ENCODE measurements around the gene JAML.

Gene JAML

DNA sequence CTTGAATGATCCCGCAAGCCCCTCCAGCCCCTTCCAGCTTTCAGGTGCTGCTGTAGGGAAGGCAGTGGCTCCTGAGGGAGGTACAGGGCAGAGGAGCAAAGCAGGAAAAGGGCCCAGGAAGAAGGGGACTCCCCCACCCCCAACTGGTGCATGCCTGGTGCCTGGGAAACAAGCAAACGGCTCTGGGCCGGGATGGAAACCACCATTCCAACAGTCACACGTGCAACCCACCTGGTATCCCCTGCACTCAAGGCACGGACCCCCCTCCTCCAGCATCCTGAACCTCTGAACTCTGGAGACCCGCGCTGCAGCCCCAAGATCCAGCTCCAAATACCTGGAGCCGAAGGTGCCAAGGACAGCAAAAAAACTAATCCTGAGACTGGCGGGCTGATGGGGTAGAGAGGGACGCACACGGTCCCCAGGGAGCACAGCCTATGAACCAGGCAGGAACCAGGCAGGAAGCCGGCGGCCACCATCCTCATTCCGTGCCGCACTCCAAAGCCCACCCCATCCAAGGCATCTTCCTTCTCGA is 72.7 kb downstream of the JAML start:
- H3K4me2 ChIP-seq (ENCODE audit: low read depth, low read length, poor library complexity, severe bottlenecking) = no peak overlapping the region
- no peak overlapping the region for H3K4me3 ChIP-seq (ENCODE audit: low read length, poor library complexity, severe bottlenecking)
- H4K20me1 ChIP-seq (ENCODE audit: insufficient read depth, low read length, poor library complexity, severe bottlenecking) = no peaks in the 10 kb centered on the region

DNA sequence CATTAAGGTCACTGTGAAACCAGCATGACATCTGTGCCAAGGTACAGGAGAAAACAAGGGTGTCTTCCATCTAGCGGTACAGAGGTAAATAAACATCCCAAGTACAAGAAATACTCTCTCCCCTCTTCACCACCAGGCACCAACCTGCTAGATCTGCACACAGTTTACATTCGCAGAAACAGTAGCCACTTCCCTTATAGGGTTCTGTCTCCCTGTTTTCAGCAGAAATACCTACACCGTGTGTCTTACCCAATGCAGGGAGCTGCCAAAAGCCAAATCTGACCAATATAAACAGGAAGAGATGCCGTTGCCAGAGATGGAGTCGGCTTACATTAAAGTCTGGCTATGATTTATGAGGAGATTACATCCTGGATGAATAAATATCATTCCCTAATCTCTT is 73.4 kb downstream of the JAML start:
- H3K36me3 ChIP-seq (ENCODE audit: insufficient read depth, low read length) = no peaks in the 10 kb centered on the region
- H3K9ac ChIP-seq (ENCODE audit: low read depth, low read length, poor library complexity, severe bottlenecking) = no peak overlapping the region
- H3K4me2 ChIP-seq (ENCODE audit: low read depth, low read length, poor library complexity, severe bottlenecking) = no peak overlapping the region
- H3K79me2 ChIP-seq (ENCODE audit: insufficient read depth, low read length) = no peaks in the 10 kb centered on the region
- peaks cover 52% of the 10 kb centered on the region for H3K27me3 ChIP-seq (ENCODE audit: insufficient read depth, low read length, poor library complexity, severe bottlenecking)
- H3K4me1 ChIP-seq (ENCODE audit: insufficient read depth, low read length, poor library complexity, severe bottlenecking) = no peaks in the 10 kb centered on the region
- no peak overlapping the region for H2AFZ ChIP-seq (ENCODE audit: low read length)
- no peaks in the 10 kb centered on the region for H3K9me2 ChIP-seq (replicated peaks; ENCODE audit: low read depth, low read length)
- no peaks in the 10 kb centered on the region for H3K9me3 ChIP-seq (ENCODE audit: insufficient read depth, low read depth, low read length)
- no peaks in the 10 kb centered on the region for H4K20me1 ChIP-seq (ENCODE audit: insufficient read depth, low read length, poor library complexity, severe bottlenecking)
- no peaks in the 10 kb centered on the region for H3F3A ChIP-seq (ENCODE audit: low read depth)
- no peak overlapping the region for H3K4me3 ChIP-seq (ENCODE audit: low read length, poor library complexity, severe bottlenecking)
- TF ChIP-seq, protein P1, sequence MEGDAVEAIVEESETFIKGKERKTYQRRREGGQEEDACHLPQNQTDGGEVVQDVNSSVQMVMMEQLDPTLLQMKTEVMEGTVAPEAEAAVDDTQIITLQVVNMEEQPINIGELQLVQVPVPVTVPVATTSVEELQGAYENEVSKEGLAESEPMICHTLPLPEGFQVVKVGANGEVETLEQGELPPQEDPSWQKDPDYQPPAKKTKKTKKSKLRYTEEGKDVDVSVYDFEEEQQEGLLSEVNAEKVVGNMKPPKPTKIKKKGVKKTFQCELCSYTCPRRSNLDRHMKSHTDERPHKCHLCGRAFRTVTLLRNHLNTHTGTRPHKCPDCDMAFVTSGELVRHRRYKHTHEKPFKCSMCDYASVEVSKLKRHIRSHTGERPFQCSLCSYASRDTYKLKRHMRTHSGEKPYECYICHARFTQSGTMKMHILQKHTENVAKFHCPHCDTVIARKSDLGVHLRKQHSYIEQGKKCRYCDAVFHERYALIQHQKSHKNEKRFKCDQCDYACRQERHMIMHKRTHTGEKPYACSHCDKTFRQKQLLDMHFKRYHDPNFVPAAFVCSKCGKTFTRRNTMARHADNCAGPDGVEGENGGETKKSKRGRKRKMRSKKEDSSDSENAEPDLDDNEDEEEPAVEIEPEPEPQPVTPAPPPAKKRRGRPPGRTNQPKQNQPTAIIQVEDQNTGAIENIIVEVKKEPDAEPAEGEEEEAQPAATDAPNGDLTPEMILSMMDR (conservative IDR thresholded peaks at IDR 0.05; ENCODE audit: low read length) = no peak
- TF ChIP-seq EZH2phosphoT487 (IDR thresholded peaks at IDR 0.05; ENCODE audit: borderline replicate concordance) = no peak

More for the DNA sequence above, 72.7 kb downstream of the JAML start:
- Histone ChIP-seq H3K9ac (ENCODE audit: low read depth, low read length, poor library complexity, severe bottlenecking) (no peak overlapping the region), H3F3A (ENCODE audit: low read depth) (no peaks in the 10 kb centered on the region), H3K79me2 (ENCODE audit: insufficient read depth, low read length) (no peaks in the 10 kb centered on the region), H2AFZ (ENCODE audit: low read length) (no peak overlapping the region), H3K36me3 (ENCODE audit: insufficient read depth, low read length) (no peaks in the 10 kb centered on the region), H3K9me3 (ENCODE audit: insufficient read depth, low read depth, low read length) (no peaks in the 10 kb centered on the region), H3K4me1 (ENCODE audit: insufficient read depth, low read length, poor library complexity, severe bottlenecking) (no peaks in the 10 kb centered on the region), H3K9me2 (replicated peaks; ENCODE audit: low read depth, low read length) (no peaks in the 10 kb centered on the region), H3K27me3 (ENCODE audit: insufficient read depth, low read length, poor library complexity, severe bottlenecking) (peaks cover 52% of the 10 kb centered on the region)
- TF ChIP-seq, protein P1 (conservative IDR thresholded peaks at IDR 0.05; ENCODE audit: low read length) = no peak
- no peak for TF ChIP-seq EZH2phosphoT487 (IDR thresholded peaks at IDR 0.05; ENCODE audit: borderline replicate concordance)

DNA sequence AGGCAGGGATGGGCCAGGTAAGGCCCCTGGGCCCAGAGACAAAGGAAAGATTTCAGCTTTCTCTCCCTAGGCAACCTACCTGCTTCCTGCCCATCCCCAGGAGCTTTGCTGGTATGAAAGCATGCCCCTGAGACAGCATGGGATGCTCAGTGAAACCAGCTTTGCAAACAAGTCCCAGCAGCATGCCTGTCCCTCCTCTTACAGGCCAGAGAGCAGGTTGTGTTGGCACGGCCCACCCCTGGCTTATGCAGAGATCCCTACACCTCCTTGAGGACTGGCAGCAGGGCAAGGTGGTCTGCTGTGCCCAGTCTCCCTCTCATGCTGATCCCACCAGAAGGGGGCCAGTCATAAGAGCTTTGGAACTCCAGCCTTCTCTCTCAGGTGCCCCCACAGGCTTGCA is 75.3 kb downstream of the JAML start:
- Histone ChIP-seq H3K27me3 (ENCODE audit: insufficient read depth, low read length, poor library complexity, severe bottlenecking) (peaks cover 39% of the 10 kb centered on the region), H3K9me2 (replicated peaks; ENCODE audit: low read depth, low read length) (no peaks in the 10 kb centered on the region), H4K20me1 (ENCODE audit: insufficient read depth, low read length, poor library complexity, severe bottlenecking) (no peaks in the 10 kb centered on the region), H3K4me1 (ENCODE audit: insufficient read depth, low read length, poor library complexity, severe bottlenecking) (no peaks in the 10 kb centered on the region), H3K9me3 (ENCODE audit: insufficient read depth, low read depth, low read length) (no peaks in the 10 kb centered on the region), H3K4me3 (ENCODE audit: low read length, poor library complexity, severe bottlenecking) (no peak overlapping the region), H2AFZ (ENCODE audit: low read length) (no peak overlapping the region), H3K9ac (ENCODE audit: low read depth, low read length, poor library complexity, severe bottlenecking) (no peak overlapping the region), H3K36me3 (ENCODE audit: insufficient read depth, low read length) (no peaks in the 10 kb centered on the region), H3K4me2 (ENCODE audit: low read depth, low read length, poor library complexity, severe bottlenecking) (no peak overlapping the region), H3K79me2 (ENCODE audit: insufficient read depth, low read length) (no peaks in the 10 kb centered on the region), H3F3A (ENCODE audit: low read depth) (no peaks in the 10 kb centered on the region)
- TF ChIP-seq EZH2phosphoT487 (IDR thresholded peaks at IDR 0.05; ENCODE audit: borderline replicate concordance) = no peak
- TF ChIP-seq, protein P1 (conservative IDR thresholded peaks at IDR 0.05; ENCODE audit: low read length) = no peak
